ENCODE results near the gene LAMB3. TPM values are rescaled to one million over a fixed set of nuclear protein-coding genes. Genes with fewer than 3 reads are reported as not detected.

Gene LAMB3
- total RNA-seq, 1 experiment from 2014 or later = 0.85 TPM

- TF ChIP-seq SMAD3 (CRISPR knock-in tag; IDR thresholded peaks at IDR 0.05; ENCODE audit: borderline replicate concordance) (no peak), ATF3 (CRISPR knock-in tag; conservative IDR thresholded peaks at IDR 0.05) (no peak)
Observed at GRCh38 chr1:209635850-209636249, 16.4 kb downstream of the LAMB3 start (continued).

DNA sequence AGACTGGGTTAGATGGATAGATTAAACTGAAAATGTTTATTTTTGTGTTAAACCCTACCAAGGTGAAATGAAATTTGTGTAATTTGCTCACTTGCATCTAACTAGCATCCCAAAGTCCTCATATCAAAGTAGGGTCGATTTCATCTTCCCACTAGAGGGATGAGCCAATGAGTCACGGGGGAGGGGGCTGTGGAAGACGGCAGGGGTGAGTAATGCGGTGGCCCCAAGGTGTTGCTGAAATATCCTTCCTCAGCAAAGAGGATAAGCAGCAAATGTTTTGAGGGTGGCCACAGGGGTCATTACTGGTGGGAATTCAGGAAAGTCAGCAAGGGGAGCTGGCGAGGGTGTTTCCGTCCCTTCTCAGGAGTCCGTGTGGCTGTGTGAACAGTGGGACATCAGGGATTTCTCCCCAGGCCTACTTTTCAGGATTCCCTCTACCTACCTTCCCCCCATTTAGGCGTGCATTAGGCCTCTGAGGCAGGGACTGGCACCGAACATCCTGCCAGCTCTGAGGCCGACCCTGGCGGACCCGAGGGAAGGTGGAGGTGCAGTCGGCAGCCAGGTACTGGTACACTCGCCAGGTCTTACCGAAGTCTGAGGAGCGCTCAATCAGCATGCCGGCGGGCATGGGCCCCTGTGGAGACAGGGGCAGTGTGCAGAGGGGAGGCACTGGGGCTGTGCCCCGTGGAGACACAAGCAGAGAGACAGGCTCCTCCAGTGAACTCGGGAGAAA, 18.1 kb downstream of the LAMB3 start:
- no peaks in the 10 kb centered on the region; the same call in 1 of the 2 replicates for H3K27me3 Mint-ChIP-seq (ENCODE audit: low read depth)
- H3K27ac Mint-ChIP-seq = no peak overlapping the region
- ChIA-PET CTCF (interaction anchor here (1.4 to 2.1 kb wide), 2 partner anchors 18 to 51 kb away, joined by 3 to 5 read pairs; partner anchors contain the start of genes CAMK1G and LAMB3), POLR2A (no interaction called here)
- H3K36me3 Mint-ChIP-seq = no peaks in the 10 kb centered on the region
- no peak for DNase-seq (ENCODE audit: low spot score)
- H3K4me3 Mint-ChIP-seq = no peak overlapping the region
- no peaks in the 10 kb centered on the region for H3K9me3 Mint-ChIP-seq
- TF ChIP-seq, protein P1, sequence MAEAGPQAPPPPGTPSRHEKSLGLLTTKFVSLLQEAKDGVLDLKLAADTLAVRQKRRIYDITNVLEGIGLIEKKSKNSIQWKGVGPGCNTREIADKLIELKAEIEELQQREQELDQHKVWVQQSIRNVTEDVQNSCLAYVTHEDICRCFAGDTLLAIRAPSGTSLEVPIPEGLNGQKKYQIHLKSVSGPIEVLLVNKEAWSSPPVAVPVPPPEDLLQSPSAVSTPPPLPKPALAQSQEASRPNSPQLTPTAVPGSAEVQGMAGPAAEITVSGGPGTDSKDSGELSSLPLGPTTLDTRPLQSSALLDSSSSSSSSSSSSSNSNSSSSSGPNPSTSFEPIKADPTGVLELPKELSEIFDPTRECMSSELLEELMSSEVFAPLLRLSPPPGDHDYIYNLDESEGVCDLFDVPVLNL (CRISPR knock-in tag; IDR thresholded peaks at IDR 0.05; ENCODE audit: borderline replicate concordance, low read depth) = no peak
- TF ChIP-seq TEAD4 (CRISPR knock-in tag; IDR thresholded peaks at IDR 0.05) (no peak), ZNF416 (CRISPR knock-in tag; IDR thresholded peaks at IDR 0.05) (no peak), ELF4 (CRISPR knock-in tag; IDR thresholded peaks at IDR 0.05; ENCODE audit: low read depth) (no peak), RELA (CRISPR knock-in tag; IDR thresholded peaks at IDR 0.05; ENCODE audit: borderline replicate concordance) (no peak), ZSCAN18 (CRISPR knock-in tag; IDR thresholded peaks at IDR 0.05) (no peak), OVOL2 (CRISPR knock-in tag; IDR thresholded peaks at IDR 0.05; ENCODE audit: borderline replicate concordance) (no peak), ZNF396 (CRISPR knock-in tag; IDR thresholded peaks at IDR 0.05; ENCODE audit: borderline replicate concordance) (no peak), MXD4 (CRISPR knock-in tag; IDR thresholded peaks at IDR 0.05; ENCODE audit: borderline replicate concordance) (no peak), FOXK1 (CRISPR knock-in tag; IDR thresholded peaks at IDR 0.05) (no peak), E2F5 (CRISPR knock-in tag; IDR thresholded peaks at IDR 0.05) (no peak), TCF7 (CRISPR knock-in tag; IDR thresholded peaks at IDR 0.05; ENCODE audit: low read depth) (no peak), JAZF1 (CRISPR knock-in tag; IDR thresholded peaks at IDR 0.05) (no peak), RORB (CRISPR knock-in tag; IDR thresholded peaks at IDR 0.05) (no peak), ZBTB43 (CRISPR knock-in tag; IDR thresholded peaks at IDR 0.05) (no peak), USF1 (CRISPR knock-in tag; IDR thresholded peaks at IDR 0.05) (no peak)
- TF ChIP-seq, protein P2, sequence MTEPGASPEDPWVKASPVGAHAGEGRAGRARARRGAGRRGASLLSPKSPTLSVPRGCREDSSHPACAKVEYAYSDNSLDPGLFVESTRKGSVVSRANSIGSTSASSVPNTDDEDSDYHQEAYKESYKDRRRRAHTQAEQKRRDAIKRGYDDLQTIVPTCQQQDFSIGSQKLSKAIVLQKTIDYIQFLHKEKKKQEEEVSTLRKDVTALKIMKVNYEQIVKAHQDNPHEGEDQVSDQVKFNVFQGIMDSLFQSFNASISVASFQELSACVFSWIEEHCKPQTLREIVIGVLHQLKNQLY (CRISPR knock-in tag; IDR thresholded peaks at IDR 0.05) = no peak
- H3K4me1 Mint-ChIP-seq = peaks cover 37% of the 10 kb centered on the region
- no peak for ATAC-seq
